ENCODE results near the gene ARVCF.
"Not testable (repeated sequence)": the region's sequence is repeated elsewhere in the genome, so short reads cannot be mapped to it uniquely, and the experiment has no call there.

ARVCF gene

DNA sequence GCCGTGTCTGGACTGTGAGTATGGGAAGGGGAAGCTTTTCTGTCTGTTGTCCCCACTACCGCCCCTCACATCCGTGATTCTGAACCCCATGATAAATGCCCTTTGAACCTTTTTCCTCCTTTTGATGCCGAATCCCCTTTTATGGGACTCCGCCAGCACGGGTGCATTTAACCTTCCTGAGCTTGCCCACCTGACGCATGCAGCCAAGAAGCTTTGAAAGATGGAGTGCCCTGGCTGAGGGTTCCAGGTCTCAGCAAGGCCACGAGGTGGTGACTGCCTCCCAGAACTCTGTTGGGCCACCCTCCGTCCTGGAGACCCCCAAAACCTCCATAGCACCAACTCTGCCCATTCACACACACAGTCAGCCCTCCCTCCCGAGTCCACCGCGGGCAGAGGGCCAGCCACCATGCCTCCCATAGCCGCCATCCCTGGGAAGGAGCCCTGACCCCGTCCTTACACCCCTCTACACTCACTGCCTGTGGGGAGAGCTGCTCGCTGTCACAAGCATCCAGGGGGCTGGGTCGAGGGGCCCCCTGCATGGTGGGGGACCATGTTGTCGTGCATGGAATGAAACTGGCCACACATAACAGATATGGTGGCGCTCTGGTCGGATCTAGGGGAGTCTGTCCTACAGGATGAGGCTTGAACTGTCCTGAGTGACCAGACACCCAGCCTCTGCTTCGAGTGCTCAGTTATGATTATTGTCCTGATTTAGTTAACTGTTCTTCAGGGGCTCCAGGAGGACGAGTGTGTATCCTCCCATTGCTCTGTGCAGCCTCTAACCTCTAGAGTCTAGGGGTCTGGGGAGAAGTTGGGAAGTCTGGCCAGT lies 75.9 kb downstream of the ARVCF start:
- H3K27me3 ChIP-seq (replicated peaks; ENCODE audit: control insufficient read depth, insufficient read depth, low read length), result no peaks in the 10 kb centered on the region
- H3K4me3 ChIP-seq (replicated peaks; ENCODE audit: low read depth, low read length), result peak overlapping the region; percentile 99
- TF ChIP-seq, protein P1, sequence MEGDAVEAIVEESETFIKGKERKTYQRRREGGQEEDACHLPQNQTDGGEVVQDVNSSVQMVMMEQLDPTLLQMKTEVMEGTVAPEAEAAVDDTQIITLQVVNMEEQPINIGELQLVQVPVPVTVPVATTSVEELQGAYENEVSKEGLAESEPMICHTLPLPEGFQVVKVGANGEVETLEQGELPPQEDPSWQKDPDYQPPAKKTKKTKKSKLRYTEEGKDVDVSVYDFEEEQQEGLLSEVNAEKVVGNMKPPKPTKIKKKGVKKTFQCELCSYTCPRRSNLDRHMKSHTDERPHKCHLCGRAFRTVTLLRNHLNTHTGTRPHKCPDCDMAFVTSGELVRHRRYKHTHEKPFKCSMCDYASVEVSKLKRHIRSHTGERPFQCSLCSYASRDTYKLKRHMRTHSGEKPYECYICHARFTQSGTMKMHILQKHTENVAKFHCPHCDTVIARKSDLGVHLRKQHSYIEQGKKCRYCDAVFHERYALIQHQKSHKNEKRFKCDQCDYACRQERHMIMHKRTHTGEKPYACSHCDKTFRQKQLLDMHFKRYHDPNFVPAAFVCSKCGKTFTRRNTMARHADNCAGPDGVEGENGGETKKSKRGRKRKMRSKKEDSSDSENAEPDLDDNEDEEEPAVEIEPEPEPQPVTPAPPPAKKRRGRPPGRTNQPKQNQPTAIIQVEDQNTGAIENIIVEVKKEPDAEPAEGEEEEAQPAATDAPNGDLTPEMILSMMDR (IDR thresholded peaks at IDR 0.05; ENCODE audit: insufficient read depth, low read length, poor library complexity, severe bottlenecking), result no peak
- no peak for DNase-seq (ENCODE audit: extremely low read depth, insufficient read length)
- H3K36me3 ChIP-seq (ENCODE audit: control insufficient read depth, insufficient read depth, low read length), result no peaks in the 10 kb centered on the region

DNA sequence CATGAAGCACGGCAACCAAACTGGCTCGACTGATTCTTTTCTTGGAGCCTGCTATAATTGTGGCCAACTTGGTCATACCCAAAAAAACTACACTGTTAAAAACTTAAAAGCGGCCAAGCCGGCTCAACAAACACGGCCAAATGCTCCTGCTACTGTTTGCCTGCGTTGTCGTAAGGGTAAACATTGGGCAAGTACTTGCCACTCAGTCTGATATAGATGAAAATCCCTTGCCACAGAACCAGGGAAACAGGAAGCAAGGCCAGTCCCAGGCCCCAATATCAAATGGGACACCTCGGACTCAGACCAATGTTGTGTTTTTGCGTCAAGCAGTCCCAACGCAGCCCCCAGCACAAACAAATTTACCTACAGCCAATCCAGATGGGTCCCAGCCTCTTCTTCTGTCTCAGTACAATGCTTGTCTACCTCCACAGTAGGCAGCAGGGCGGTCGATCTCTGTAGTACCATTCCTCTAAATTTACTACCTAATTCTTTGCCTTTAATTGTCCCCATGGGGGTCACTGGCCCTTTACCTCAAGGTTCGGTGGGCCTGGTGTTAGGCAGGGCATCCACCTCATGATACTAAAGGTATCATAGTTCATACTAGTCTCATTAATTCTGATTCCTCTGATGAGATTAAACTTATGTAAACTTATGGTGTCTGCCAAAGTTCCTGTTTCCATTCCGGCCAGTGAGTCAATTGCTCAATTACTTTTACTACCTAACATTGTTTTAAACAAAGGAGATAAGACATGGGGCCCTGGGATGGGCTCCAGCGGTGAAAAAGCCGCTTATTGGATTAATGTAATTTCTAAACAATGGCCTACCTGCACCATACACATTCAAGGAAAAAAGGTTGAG lies 78.8 kb downstream of the ARVCF start:
- no peak overlapping the region for H3K4me3 ChIP-seq (replicated peaks; ENCODE audit: low read depth, low read length)
- TF ChIP-seq, protein P1 (IDR thresholded peaks at IDR 0.05; ENCODE audit: insufficient read depth, low read length, poor library complexity, severe bottlenecking), result no peak
- no peaks in the 10 kb centered on the region for H3K27me3 ChIP-seq (replicated peaks; ENCODE audit: control insufficient read depth, insufficient read depth, low read length)
- no peak for DNase-seq (ENCODE audit: extremely low read depth, insufficient read length)
- no peaks in the 10 kb centered on the region for H3K36me3 ChIP-seq (ENCODE audit: control insufficient read depth, insufficient read depth, low read length)

GRCh38 chr22:19936513-19936912 lies 80.1 kb downstream of the ARVCF start:
- Histone ChIP-seq H3K27me3 (replicated peaks; ENCODE audit: control insufficient read depth, insufficient read depth, low read length) (no peaks in the 10 kb centered on the region), H3K4me3 (replicated peaks; ENCODE audit: low read depth, low read length) (no peak overlapping the region), H3K36me3 (ENCODE audit: control insufficient read depth, insufficient read depth, low read length) (no peaks in the 10 kb centered on the region)
- TF ChIP-seq, protein P1 (IDR thresholded peaks at IDR 0.05; ENCODE audit: insufficient read depth, low read length, poor library complexity, severe bottlenecking), result no peak
- no peak for DNase-seq (ENCODE audit: extremely low read depth, insufficient read length)

- not testable (repeated sequence) for H3K27me3 ChIP-seq (replicated peaks; ENCODE audit: control insufficient read depth, insufficient read depth, low read length); H3K4me3 ChIP-seq (replicated peaks; ENCODE audit: low read depth, low read length); H3K36me3 ChIP-seq (ENCODE audit: control insufficient read depth, insufficient read depth, low read length); DNase-seq (ENCODE audit: extremely low read depth, insufficient read length)
Measured at GRCh38 chr22:19935123-19935718, 81.4 kb downstream of the ARVCF start.

- no peak overlapping the region for H3K4me3 ChIP-seq (replicated peaks; ENCODE audit: low read depth, low read length)
- H3K27me3 ChIP-seq (replicated peaks; ENCODE audit: control insufficient read depth, insufficient read depth, low read length), result no peaks in the 10 kb centered on the region
- H3K36me3 ChIP-seq (ENCODE audit: control insufficient read depth, insufficient read depth, low read length), result no peaks in the 10 kb centered on the region
- TF ChIP-seq, protein P1 (IDR thresholded peaks at IDR 0.05; ENCODE audit: insufficient read depth, low read length, poor library complexity, severe bottlenecking), result no peak
- no peak for DNase-seq (ENCODE audit: extremely low read depth, insufficient read length)
Measured at GRCh38 chr22:19933341-19934241, 83.0 kb downstream of the ARVCF start.

All from GM06990 (cell line).